Neural cell (in vitro differentiated cells): ENCODE data around the gene FCGR1A. TPM values are rescaled to one million over a fixed set of nuclear protein-coding genes. Genes with fewer than 3 reads are reported as not detected.
"Not testable (repeated sequence)": the region's sequence is repeated elsewhere in the genome, so short reads cannot be mapped to it uniquely, and the experiment has no call there.

ENCODE experiments used
- H2AFZ ChIP-seq: fragments of 200-600, 300-800 bp; sonication (generic), shearing (Covaris generic); 2 replicates; pipeline ENCODE4 v1.6.0; 2014; ENCODE audit warnings: low read depth, mild to moderate bottlenecking, antibody characterized with exemption, low read length, moderate library complexity
- H3F3A ChIP-seq: fragments of 200-600 bp; shearing (Covaris generic); 2 replicates; pipeline ENCODE4 v1.6.1; 2016; ENCODE audit warnings: mild to moderate bottlenecking, moderate library complexity, mixed read lengths, antibody characterized with exemption, low read length; ENCODE audit not compliant: insufficient read depth, poor library complexity, severe bottlenecking
- H3K27ac ChIP-seq: fragments of 200-600, 300-800 bp; sonication (generic), shearing (Covaris generic); 2 replicates; pipeline ENCODE4 v1.5.1; 2014; ENCODE audit warnings: mild to moderate bottlenecking, low read length, moderate library complexity
- H3K27me3 ChIP-seq: fragments of 300-800, 200-600 bp; sonication (generic), shearing (Covaris generic); 2 replicates; pipeline ENCODE4 v1.6.0; 2014; ENCODE audit warnings: mild to moderate bottlenecking, low read depth, low read length, moderate library complexity; ENCODE audit not compliant: insufficient read depth
- H3K36me3 ChIP-seq: fragments of 300-800, 200-600 bp; sonication (generic), shearing (Covaris generic); 2 replicates; pipeline ENCODE4 v1.5.1; 2014; ENCODE audit warnings: mild to moderate bottlenecking, antibody characterized with exemption, low read length, moderate library complexity; ENCODE audit not compliant: insufficient read depth
- H3K4me2 ChIP-seq: fragments of 300-800, 200-600 bp; sonication (generic), shearing (Covaris generic); 2 replicates; pipeline ENCODE4 v1.6.0; 2014; ENCODE audit warnings: mild to moderate bottlenecking, low read length
- H3K4me3 ChIP-seq: fragments of 300-800, 200-600 bp; sonication (generic), shearing (Covaris generic); 2 replicates; pipeline ENCODE4 v1.5.1; 2014; ENCODE audit warnings: mild to moderate bottlenecking, low read length, moderate library complexity
- H3K79me2 ChIP-seq: fragments of 200-600 bp; shearing (Covaris generic); replicated peaks from 2 replicates; pipeline ENCODE4 v1.6.0; 2014; ENCODE audit warnings: mild to moderate bottlenecking, low read length, moderate library complexity; ENCODE audit not compliant: insufficient read depth
- H3K9ac ChIP-seq: fragments of 300-800, 200-600 bp; sonication (generic), shearing (Covaris generic); 2 replicates; pipeline ENCODE4 v1.6.1; 2016; ENCODE audit warnings: mild to moderate bottlenecking, low read length, mixed read lengths
- H3K9me2 ChIP-seq: fragments of 200-600 bp; shearing (Covaris generic); 2 replicates; pipeline ENCODE4 v1.6.1; 2016; ENCODE audit warnings: mild to moderate bottlenecking, low read length, mixed read lengths; ENCODE audit not compliant: insufficient read depth
- H3K9me3 ChIP-seq: fragments of 200-600, 300-800 bp; sonication (generic), shearing (Covaris generic); 2 replicates; pipeline ENCODE4 v1.6.1; 2016; ENCODE audit warnings: mild to moderate bottlenecking, mixed run types, low read length, moderate library complexity, mixed read lengths
- H4K20me1 ChIP-seq: fragments of 200-600 bp; shearing (Covaris generic); 2 replicates; pipeline ENCODE4 v1.6.1; 2016; ENCODE audit warnings: mild to moderate bottlenecking, mixed run types; ENCODE audit not compliant: insufficient read depth
- polyA plus RNA-seq: library from polyadenylated mRNA; depleted of rRNA; stranded (reverse); fragments of >200 nt; gene quantifications from 2 replicates; pipeline ENCODE4 v1.2.3, GENCODE V29; 2014

The FCGR1A gene
- polyA plus RNA-seq, 1 donor from 2014 or later: not detected

- not testable (repeated sequence) for H3K4me3 ChIP-seq, H3K36me3 ChIP-seq, H3K79me2 ChIP-seq, H4K20me1 ChIP-seq, H3K27ac ChIP-seq, H3K9me3 ChIP-seq, H3F3A ChIP-seq, H3K9ac ChIP-seq, H3K9me2 ChIP-seq, H3K4me2 ChIP-seq, H2AFZ ChIP-seq
- peaks cover 11% of the 10 kb centered on the region for H3K27me3 ChIP-seq
Observed at GRCh38 chr1:149747359-149748143, 34.9 kb upstream of the FCGR1A start.

GRCh38 chr1:149748144-149748500 lies 34.4 kb upstream of the FCGR1A start:
- not testable (repeated sequence) for H3F3A ChIP-seq, H3K4me2 ChIP-seq, H4K20me1 ChIP-seq, H3K9ac ChIP-seq, H3K4me3 ChIP-seq, H3K9me2 ChIP-seq, H2AFZ ChIP-seq, H3K9me3 ChIP-seq, H3K79me2 ChIP-seq, H3K27ac ChIP-seq, H3K36me3 ChIP-seq
- H3K27me3 ChIP-seq: peaks cover 11% of the 10 kb centered on the region

- not testable (repeated sequence) for H3K79me2 ChIP-seq, H3K4me3 ChIP-seq, H3K9me3 ChIP-seq, H3F3A ChIP-seq, H3K9ac ChIP-seq, H3K27ac ChIP-seq, H3K36me3 ChIP-seq, H3K9me2 ChIP-seq, H4K20me1 ChIP-seq, H2AFZ ChIP-seq, H3K4me2 ChIP-seq
- peaks cover 11% of the 10 kb centered on the region for H3K27me3 ChIP-seq
Observed at GRCh38 chr1:149750562-149750961, 31.9 kb upstream of the FCGR1A start.

- not testable (repeated sequence) for H3K9me2 ChIP-seq, H2AFZ ChIP-seq, H3K27me3 ChIP-seq, H3F3A ChIP-seq, H3K27ac ChIP-seq, H3K9me3 ChIP-seq, H3K36me3 ChIP-seq, H3K4me2 ChIP-seq, H4K20me1 ChIP-seq, H3K9ac ChIP-seq, H3K4me3 ChIP-seq, H3K79me2 ChIP-seq
Observed at GRCh38 chr1:149752186-149752585, 30.3 kb upstream of the FCGR1A start.

- not testable (repeated sequence) for H3K9me3 ChIP-seq, H3K4me2 ChIP-seq, H3F3A ChIP-seq, H3K9ac ChIP-seq, H3K27me3 ChIP-seq, H4K20me1 ChIP-seq, H3K9me2 ChIP-seq, H3K4me3 ChIP-seq, H3K27ac ChIP-seq, H2AFZ ChIP-seq, H3K79me2 ChIP-seq, H3K36me3 ChIP-seq
Observed at GRCh38 chr1:149753466-149753865, 29.0 kb upstream of the FCGR1A start.

- H3K36me3 ChIP-seq, H3K4me2 ChIP-seq, H2AFZ ChIP-seq, H3K9me3 ChIP-seq, H3K4me3 ChIP-seq, H3K9ac ChIP-seq, H4K20me1 ChIP-seq, H3K27me3 ChIP-seq, H3K79me2 ChIP-seq, H3F3A ChIP-seq, H3K9me2 ChIP-seq, H3K27ac ChIP-seq: not testable (repeated sequence)
Observed at GRCh38 chr1:149755294-149755693, 27.2 kb upstream of the FCGR1A start.

- H3K27ac ChIP-seq, H4K20me1 ChIP-seq, H3F3A ChIP-seq, H2AFZ ChIP-seq, H3K9me3 ChIP-seq, H3K36me3 ChIP-seq, H3K9me2 ChIP-seq, H3K27me3 ChIP-seq, H3K4me3 ChIP-seq, H3K4me2 ChIP-seq, H3K9ac ChIP-seq, H3K79me2 ChIP-seq: not testable (repeated sequence)
Observed at GRCh38 chr1:149762294-149762693, 20.2 kb upstream of the FCGR1A start.

- not testable (repeated sequence) for H2AFZ ChIP-seq, H4K20me1 ChIP-seq, H3K27ac ChIP-seq, H3K4me3 ChIP-seq, H3K9me2 ChIP-seq, H3K36me3 ChIP-seq, H3K9ac ChIP-seq, H3K4me2 ChIP-seq, H3F3A ChIP-seq, H3K9me3 ChIP-seq, H3K79me2 ChIP-seq, H3K27me3 ChIP-seq
Observed at GRCh38 chr1:149764087-149764800, 18.2 kb upstream of the FCGR1A start.
